Choroid plexus epithelial cell (primary cell): Measurements from ENCODE around the gene MAG.

Experiments used
- DNase-seq: peaks from one replicate; pipeline ENCODE4 v3.0.0-alpha.2; 2010; ENCODE audit warnings: low read depth
- H3K4me3 ChIP-seq: 2 replicates; pipeline ENCODE4 v1.5.1; 2011; ENCODE audit warnings: low read depth, mild to moderate bottlenecking, control low read depth, low read length, moderate library complexity
- CTCF ChIP-seq: conservative IDR thresholded peaks from 2 replicates; pipeline ENCODE4 v1.5.1; 2011; ENCODE audit warnings: low read depth, mild to moderate bottlenecking, control low read depth, inconsistent platforms, low read length, moderate library complexity

Gene MAG

GRCh38 chr19:35297515-35297848 is 5.5 kb downstream of the MAG start:
- TF ChIP-seq CTCF, result no peak

GRCh38 chr19:35297922-35298321 is 6.0 kb downstream of the MAG start:
- DNase-seq, result no peak
- TF ChIP-seq CTCF, result no peak
- H3K4me3 ChIP-seq, result no peak overlapping the region

More at GRCh38 chr19:35297515-35297848, 5.5 kb downstream of the MAG start:
- H3K4me3 ChIP-seq, result no peak overlapping the region
- DNase-seq, result no peak

- no peak for DNase-seq
- TF ChIP-seq CTCF, result no peak
- H3K4me3 ChIP-seq, result no peak overlapping the region
These were observed 6.6 kb downstream of the MAG start for GRCh38 chr19:35298561-35298972.

GRCh38 chr19:35299523-35300338 is 7.8 kb downstream of the MAG start:
- no peak overlapping the region for H3K4me3 ChIP-seq
- TF ChIP-seq CTCF, result no peak
- DNase-seq, result no peak

- no peak overlapping the region for H3K4me3 ChIP-seq
- no peak for DNase-seq
- no peak for TF ChIP-seq CTCF
These were observed 8.3 kb downstream of the MAG start for GRCh38 chr19:35300339-35300649.

GRCh38 chr19:35301961-35302360 is 10.0 kb downstream of the MAG start:
- TF ChIP-seq CTCF, result no peak
- no peak for DNase-seq

GRCh38 chr19:35302446-35302845 is 10.5 kb downstream of the MAG start:
- H3K4me3 ChIP-seq, result no peak overlapping the region
- no peak for DNase-seq
- TF ChIP-seq CTCF, result no peak

More at GRCh38 chr19:35301961-35302360, 10.0 kb downstream of the MAG start:
- H3K4me3 ChIP-seq, result no peak overlapping the region
